HG03139 (cell line): ENCODE results near the gene PLCXD1.
"Not testable (repeated sequence)": the region's sequence is repeated elsewhere in the genome, so short reads cannot be mapped to it uniquely, and the experiment has no call there.

ENCODE experiments used
- ATAC-seq: cut with Tn5 transposase; IDR thresholded peaks from one replicate; pipeline ENCODE4 v1.9.1; 2021; ENCODE audit not compliant: unreplicated experiment

The PLCXD1 gene

GRCh38 chrX:316351-317325 is 35.5 kb downstream of the PLCXD1 start:
- ATAC-seq = no peak

GRCh38 chrX:317424-318067 is 36.4 kb downstream of the PLCXD1 start:
- no peak for ATAC-seq

GRCh38 chrX:318068-318738 is 37.0 kb downstream of the PLCXD1 start:
- ATAC-seq = peak; percentile 55

GRCh38 chrX:318739-319578 is 37.8 kb downstream of the PLCXD1 start, which contains the start of gene GTPBP6:
Gene GTPBP6, minus strand, starts transcription at chrX:318796. Its CDS starts 9 bp downstream, at chrX:318787.
- peak; percentile 71 for ATAC-seq

GRCh38 chrX:319579-320125 is 38.5 kb downstream of the PLCXD1 start:
- no peak for ATAC-seq

- ATAC-seq = no peak
Measured at GRCh38 chrX:320126-320783, 39.1 kb downstream of the PLCXD1 start.

- no peak for ATAC-seq
Measured at GRCh38 chrX:323721-324628, 42.8 kb downstream of the PLCXD1 start.

- ATAC-seq = not testable (repeated sequence)
Measured at GRCh38 chrX:324664-325063, 43.5 kb downstream of the PLCXD1 start.

GRCh38 chrX:327660-328126 is 46.5 kb downstream of the PLCXD1 start:
- ATAC-seq = no peak

- ATAC-seq = no peak
Measured at GRCh38 chrX:329291-329910, 48.2 kb downstream of the PLCXD1 start.

- ATAC-seq = not testable (repeated sequence)
Measured at GRCh38 chrX:330141-330725, 49.1 kb downstream of the PLCXD1 start.

- no peak for ATAC-seq
Measured at GRCh38 chrX:330726-331150, 49.6 kb downstream of the PLCXD1 start.

- ATAC-seq = no peak
Measured at GRCh38 chrX:331151-331824, 50.1 kb downstream of the PLCXD1 start.

- no peak for ATAC-seq
Measured at GRCh38 chrX:331825-332495, 50.8 kb downstream of the PLCXD1 start.

- no peak for ATAC-seq
Measured at GRCh38 chrX:332496-332860, 51.3 kb downstream of the PLCXD1 start.

- ATAC-seq = no peak
Measured at GRCh38 chrX:332916-333610, 51.9 kb downstream of the PLCXD1 start.
